HepG2 (cell line): ENCODE results near the gene IFI30. TPM values are rescaled to one million over a fixed set of nuclear protein-coding genes. Genes with fewer than 3 reads are reported as not detected.

ENCODE experiments used
- BRCA1 ChIP-seq: sonication (generic); formaldehyde crosslinking; IDR thresholded peaks from 2 replicates; pipeline ENCODE4 v1.4.0; 2020; ENCODE audit warnings: missing genetic modification reagents
- BRD4 ChIP-seq: sonication (generic); formaldehyde crosslinking; IDR thresholded peaks from 2 replicates; pipeline ENCODE4 v1.4.0; 2020; ENCODE audit warnings: missing genetic modification reagents
- DNMT3B ChIP-seq: conservative IDR thresholded peaks from 2 replicates; pipeline ENCODE4 v1.6.1; 2016; ENCODE audit warnings: missing biosample characterization, control low read depth
- FOSL2 ChIP-seq: sonication (generic); formaldehyde crosslinking; IDR thresholded peaks from 2 replicates; pipeline ENCODE4 v1.4.0; 2020; ENCODE audit warnings: missing genetic modification reagents
- HES4 ChIP-seq: sonication (generic); formaldehyde crosslinking; IDR thresholded peaks from 2 replicates; pipeline ENCODE4 v1.9.0; 2021; ENCODE audit warnings: mild to moderate bottlenecking, missing genetic modification reagents, borderline replicate concordance
- JUND ChIP-seq: sonication (generic); formaldehyde crosslinking; IDR thresholded peaks from 2 replicates; pipeline ENCODE4 v1.8.0; 2022; ENCODE audit warnings: mild to moderate bottlenecking, missing genetic modification reagents
- KAT8 ChIP-seq: IDR thresholded peaks from 2 replicates; pipeline ENCODE4 v1.6.1; 2016; ENCODE audit warnings: missing genetic modification reagents, missing compliant biosample characterization
- NPAS2 ChIP-seq: sonication (generic); formaldehyde crosslinking; IDR thresholded peaks from 2 replicates; pipeline ENCODE4 v1.8.0; 2022; ENCODE audit warnings: mild to moderate bottlenecking, missing genetic modification reagents, borderline replicate concordance
- PAWR ChIP-seq: sonication (generic); formaldehyde crosslinking; IDR thresholded peaks from 2 replicates; pipeline ENCODE4 v1.4.0; 2020; ENCODE audit warnings: missing genetic modification reagents, mild to moderate bottlenecking, borderline replicate concordance
- SOX5 ChIP-seq: IDR thresholded peaks from 2 replicates; pipeline ENCODE4 v1.6.1; 2016; ENCODE audit warnings: borderline replicate concordance
- TERF1 ChIP-seq: sonication (generic); formaldehyde crosslinking; IDR thresholded peaks from 2 replicates; pipeline ENCODE4 v1.8.0; 2022; ENCODE audit warnings: mild to moderate bottlenecking, missing genetic modification reagents, moderate library complexity
- TOPORS ChIP-seq: sonication (generic); formaldehyde crosslinking; IDR thresholded peaks from 2 replicates; pipeline ENCODE4 v1.8.0; 2023; ENCODE audit warnings: mild to moderate bottlenecking, missing genetic modification reagents
- ZBTB43 ChIP-seq: sonication (generic); formaldehyde crosslinking; conservative IDR thresholded peaks from 2 replicates; pipeline ENCODE4 v1.4.0; 2020; ENCODE audit warnings: missing genetic modification reagents
- ZC3H4 ChIP-seq: sonication (generic); formaldehyde crosslinking; IDR thresholded peaks from 2 replicates; pipeline ENCODE4 v1.4.0; 2020; ENCODE audit warnings: missing genetic modification reagents, borderline replicate concordance
- ZNF124 ChIP-seq: sonication (generic); formaldehyde crosslinking; IDR thresholded peaks from 2 replicates; pipeline ENCODE4 v1.4.0; 2020; ENCODE audit warnings: missing genetic modification reagents
- ZNF510 ChIP-seq: sonication (generic); formaldehyde crosslinking; IDR thresholded peaks from 2 replicates; pipeline ENCODE4 v1.4.0; 2020; ENCODE audit warnings: low read depth, mild to moderate bottlenecking, missing genetic modification reagents
- ZNF629 ChIP-seq: sonication (generic); formaldehyde crosslinking; conservative IDR thresholded peaks from 2 replicates; pipeline ENCODE4 v1.5.0; 2020; ENCODE audit warnings: missing genetic modification reagents
- ZNF646 ChIP-seq: sonication (generic); formaldehyde crosslinking; IDR thresholded peaks from 2 replicates; pipeline ENCODE4 v1.9.0; 2021; ENCODE audit warnings: mild to moderate bottlenecking, missing genetic modification reagents
- ZNF777 ChIP-seq: sonication (generic); formaldehyde crosslinking; IDR thresholded peaks from 2 replicates; pipeline ENCODE4 v1.4.0; 2020; ENCODE audit warnings: missing genetic modification reagents
- polyA plus RNA-seq, 8 experiments: library from polyadenylated mRNA; depleted of rRNA in 3 of 8; stranded (reverse) in 7 of 8; unstranded in 1 of 8; fragments of >200 nt; fragmentation: Illumina TruSeq in 4 of 8; extraction: Trizol in 4 of 8; gene quantifications; 2 replicates each; pipeline versions ENCODE4 v1.2.1 to v1.2.3, GENCODE V29; 2011 to 2016; ENCODE audit warnings: low read depth in 4 of 8, missing spikeins in 1 of 8, mixed read lengths in 1 of 8; ENCODE audit not compliant: insufficient read depth in 1 of 8
- total RNA-seq, 5 experiments: library from RNA; depleted of rRNA; stranded (reverse); fragments of >200 nt; fragmentation: Illumina TruSeq; extraction: Trizol; gene quantifications; 2 replicates each; pipeline ENCODE4 v1.2.3, GENCODE V29; 2016; ENCODE audit warnings: low read depth in 1 of 5
- TF ChIP-seq, protein P1 (sequence below): sonication (generic); formaldehyde crosslinking; IDR thresholded peaks from 2 replicates; pipeline ENCODE4 v1.8.0; 2022; ENCODE audit warnings: low read depth, missing genetic modification reagents

IFI30 gene
- total and polyA plus RNA-seq, 2 of the 13 experiments (the other 11 are each of a cell fraction or from before 2014, with no cell fraction given) = 25.0 to 79.4 TPM

- TF ChIP-seq HES4 (CRISPR knock-in tag) = peak; percentile 28; the same call in 1 of the 2 replicates
- TF ChIP-seq KAT8 (CRISPR knock-in tag) = no peak
- TF ChIP-seq ZC3H4 (CRISPR knock-in tag) = no peak
- no peak for TF ChIP-seq FOSL2 (CRISPR knock-in tag)
- no peak for TF ChIP-seq PAWR (CRISPR knock-in tag)
- no peak for TF ChIP-seq TERF1 (CRISPR knock-in tag)
- TF ChIP-seq ZBTB43 (CRISPR knock-in tag) = no peak
- no peak for TF ChIP-seq SOX5 (CRISPR knock-in tag)
- TF ChIP-seq BRCA1 = no peak
- no peak for TF ChIP-seq ZNF646
- TF ChIP-seq ZNF629 (CRISPR knock-in tag) = no peak
- 0 out of 2 replicates have a peak, but pooled peaks have one; percentile 27 for TF ChIP-seq ZNF124 (CRISPR knock-in tag)
- no peak for TF ChIP-seq DNMT3B
- no peak for TF ChIP-seq NPAS2 (CRISPR knock-in tag)
- no peak for TF ChIP-seq BRD4
- TF ChIP-seq ZNF777 = no peak
- TF ChIP-seq, protein P1, sequence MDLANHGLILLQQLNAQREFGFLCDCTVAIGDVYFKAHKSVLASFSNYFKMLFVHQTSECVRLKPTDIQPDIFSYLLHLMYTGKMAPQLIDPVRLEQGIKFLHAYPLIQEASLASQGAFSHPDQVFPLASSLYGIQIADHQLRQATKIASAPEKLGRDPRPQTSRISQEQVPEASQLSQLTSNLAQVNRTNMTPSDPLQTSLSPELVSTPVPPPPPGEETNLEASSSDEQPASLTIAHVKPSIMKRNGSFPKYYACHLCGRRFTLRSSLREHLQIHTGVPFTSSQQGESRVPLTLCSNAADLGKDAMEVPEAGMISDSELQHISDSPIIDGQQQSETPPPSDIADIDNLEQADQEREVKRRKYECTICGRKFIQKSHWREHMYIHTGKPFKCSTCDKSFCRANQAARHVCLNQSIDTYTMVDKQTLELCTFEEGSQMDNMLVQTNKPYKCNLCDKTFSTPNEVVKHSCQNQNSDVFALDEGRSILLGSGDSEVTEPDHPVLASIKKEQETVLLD (CRISPR knock-in tag) = peak; percentile 84
- TF ChIP-seq ZNF510 = no peak
- peak; percentile 56; the same call in 1 of the 2 replicates for TF ChIP-seq TOPORS (CRISPR knock-in tag)
- TF ChIP-seq JUND (CRISPR knock-in tag) = 0 out of 2 replicates have a peak, but pooled peaks have one; percentile 30
Measured at GRCh38 chr19:18152817-18153555, 20.6 kb upstream of the IFI30 start, which contains the start of gene PIK3R2 (continued).
